HEK293T (cell line): Measurements from ENCODE around the gene GAPDHS.

Source experiments
- ARNT ChIP-seq: fragments of 450-650 bp; IDR thresholded peaks from 2 replicates; pipeline ENCODE4 v1.6.1; 2017; ENCODE audit warnings: mild to moderate bottlenecking
- BHLHE40 ChIP-seq: fragments of 450-650 bp; IDR thresholded peaks from 2 replicates; pipeline ENCODE4 v1.6.1; 2016; ENCODE audit warnings: mild to moderate bottlenecking, moderate library complexity, borderline replicate concordance
- CTBP1 ChIP-seq: fragments of 450-650 bp; IDR thresholded peaks from 2 replicates; pipeline ENCODE4 v1.6.1; 2016; ENCODE audit warnings: borderline replicate concordance
- ELF4 ChIP-seq: fragments of 450-650 bp; IDR thresholded peaks from 2 replicates; pipeline ENCODE4 v1.6.1; 2017; ENCODE audit warnings: antibody characterized with exemption
- FOXA1 ChIP-seq: fragments of 450-650 bp; IDR thresholded peaks from 2 replicates; pipeline ENCODE4 v1.6.1; 2016; ENCODE audit warnings: mild to moderate bottlenecking
- FOXK2 ChIP-seq: fragments of 450-650 bp; IDR thresholded peaks from 2 replicates; pipeline ENCODE4 v1.6.1; 2016; ENCODE audit warnings: mild to moderate bottlenecking
- FOXM1 ChIP-seq: fragments of 450-650 bp; IDR thresholded peaks from 2 replicates; pipeline ENCODE4 v1.6.1; 2017; ENCODE audit warnings: mild to moderate bottlenecking, borderline replicate concordance
- HDGF ChIP-seq: fragments of 450-650 bp; IDR thresholded peaks from 2 replicates; pipeline ENCODE4 v1.6.1; 2017; ENCODE audit warnings: antibody characterized with exemption, borderline replicate concordance
- LEF1 ChIP-seq: fragments of 450-650 bp; IDR thresholded peaks from 2 replicates; pipeline ENCODE4 v1.6.1; 2017; ENCODE audit warnings: mild to moderate bottlenecking, borderline replicate concordance
- NFRKB ChIP-seq: fragments of 450-650 bp; IDR thresholded peaks from 2 replicates; pipeline ENCODE4 v1.6.1; 2016; ENCODE audit warnings: mild to moderate bottlenecking, moderate library complexity
- SP1 ChIP-seq: fragments of 450-650 bp; IDR thresholded peaks from 2 replicates; pipeline ENCODE4 v1.6.1; 2017
- SUZ12 ChIP-seq: fragments of 450-650 bp; IDR thresholded peaks from 2 replicates; pipeline ENCODE4 v1.6.1; 2016; ENCODE audit warnings: mild to moderate bottlenecking
- TARDBP ChIP-seq: fragments of 450-650 bp; IDR thresholded peaks from 2 replicates; pipeline ENCODE4 v1.6.1; 2016
- ZNF384 ChIP-seq: fragments of 450-650 bp; IDR thresholded peaks from 2 replicates; pipeline ENCODE4 v1.6.1; 2016

DNA sequence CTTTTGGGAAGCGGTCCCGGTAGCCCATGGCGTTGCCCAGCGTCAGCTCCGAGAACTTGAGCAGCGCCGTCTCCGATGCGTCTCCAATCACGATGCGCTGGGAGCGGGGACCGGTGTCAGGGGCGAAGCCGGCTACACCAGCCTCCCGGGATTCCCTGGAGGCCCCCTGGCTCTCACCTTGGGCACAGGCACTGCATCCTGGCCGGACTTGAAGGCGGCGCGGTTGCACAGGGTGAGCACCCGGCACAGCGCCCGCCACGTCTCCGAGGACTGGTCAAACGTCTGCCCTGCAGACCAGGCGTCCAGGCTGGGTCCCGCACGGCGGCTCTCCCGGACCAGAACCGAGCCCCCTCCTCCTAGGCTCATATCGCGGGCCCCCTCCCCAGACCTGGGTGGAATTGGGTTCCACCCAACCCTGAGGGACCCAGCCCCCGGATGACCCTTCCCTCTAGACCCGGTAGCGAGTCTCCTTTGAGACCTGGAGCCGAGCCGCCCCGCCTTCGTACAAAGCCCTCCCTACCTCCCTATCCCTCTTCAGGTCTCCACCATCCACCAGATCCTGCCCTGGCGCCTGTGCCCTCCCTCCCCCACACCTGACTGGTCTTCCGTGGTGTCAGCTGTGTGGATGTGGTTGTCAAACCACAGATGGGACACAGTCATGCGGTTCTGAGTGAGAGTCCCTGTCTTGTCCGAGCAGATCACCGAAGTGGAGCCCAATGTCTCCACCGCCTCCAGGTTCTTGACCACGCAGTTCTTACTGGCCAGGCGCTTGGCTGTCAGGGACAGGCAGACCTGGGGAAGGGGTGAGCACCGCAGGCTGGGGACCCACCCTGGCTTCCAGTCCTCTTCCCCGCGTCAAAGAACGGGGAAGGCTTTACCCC, 25.4 kb downstream of the GAPDHS start:
- TF ChIP-seq SUZ12: no peak
- TF ChIP-seq FOXM1: no peak
- TF ChIP-seq SP1: no peak
- no peak for TF ChIP-seq CTBP1
- TF ChIP-seq NFRKB: no peak
- TF ChIP-seq TARDBP: no peak
- TF ChIP-seq BHLHE40: no peak
- TF ChIP-seq FOXK2: no peak
- no peak for TF ChIP-seq ELF4
- TF ChIP-seq LEF1: no peak
- no peak for TF ChIP-seq ZNF384
- TF ChIP-seq ARNT: no peak
- no peak for TF ChIP-seq FOXA1
- TF ChIP-seq HDGF: no peak
